Measurements from ENCODE around the gene HP.
"Not testable (repeated sequence)": the region's sequence is repeated elsewhere in the genome, so short reads cannot be mapped to it uniquely, and the experiment has no call there.

Gene HP, protein sequence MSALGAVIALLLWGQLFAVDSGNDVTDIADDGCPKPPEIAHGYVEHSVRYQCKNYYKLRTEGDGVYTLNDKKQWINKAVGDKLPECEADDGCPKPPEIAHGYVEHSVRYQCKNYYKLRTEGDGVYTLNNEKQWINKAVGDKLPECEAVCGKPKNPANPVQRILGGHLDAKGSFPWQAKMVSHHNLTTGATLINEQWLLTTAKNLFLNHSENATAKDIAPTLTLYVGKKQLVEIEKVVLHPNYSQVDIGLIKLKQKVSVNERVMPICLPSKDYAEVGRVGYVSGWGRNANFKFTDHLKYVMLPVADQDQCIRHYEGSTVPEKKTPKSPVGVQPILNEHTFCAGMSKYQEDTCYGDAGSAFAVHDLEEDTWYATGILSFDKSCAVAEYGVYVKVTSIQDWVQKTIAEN

DNA sequence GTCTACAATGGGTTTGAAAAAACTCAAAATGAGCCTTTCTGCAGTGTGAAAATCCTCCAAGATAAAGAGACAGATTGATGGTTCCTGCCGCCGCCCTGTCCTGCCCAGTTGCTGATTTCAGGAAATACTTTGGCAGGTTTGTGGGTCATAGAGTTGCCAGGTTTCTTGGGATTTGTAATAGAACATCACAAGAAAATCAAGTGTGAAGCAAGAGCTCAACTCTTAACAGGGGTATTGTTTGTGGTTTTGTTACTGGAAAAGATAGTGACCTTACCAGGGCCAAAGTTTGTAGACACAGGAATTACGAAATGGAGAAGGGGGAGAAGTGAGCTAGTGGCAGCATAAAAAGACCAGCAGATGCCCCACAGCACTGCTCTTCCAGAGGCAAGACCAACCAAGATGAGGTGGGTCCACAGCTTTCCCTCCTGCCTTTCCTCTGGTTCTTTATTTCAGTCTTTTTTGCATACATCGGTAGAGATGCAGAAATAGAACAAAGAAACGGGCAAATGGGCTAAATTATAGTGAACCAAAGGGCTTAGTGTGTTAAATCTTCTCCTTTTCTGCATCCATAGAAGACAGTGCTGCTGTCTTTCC lies at the start of gene HP:
TSS of gene HP (plus strand) at position 252 of the 594 bp plus-strand sequence. CDS start at position 400, 148 bp downstream.
- DNase-seq: not testable (repeated sequence)

DNA sequence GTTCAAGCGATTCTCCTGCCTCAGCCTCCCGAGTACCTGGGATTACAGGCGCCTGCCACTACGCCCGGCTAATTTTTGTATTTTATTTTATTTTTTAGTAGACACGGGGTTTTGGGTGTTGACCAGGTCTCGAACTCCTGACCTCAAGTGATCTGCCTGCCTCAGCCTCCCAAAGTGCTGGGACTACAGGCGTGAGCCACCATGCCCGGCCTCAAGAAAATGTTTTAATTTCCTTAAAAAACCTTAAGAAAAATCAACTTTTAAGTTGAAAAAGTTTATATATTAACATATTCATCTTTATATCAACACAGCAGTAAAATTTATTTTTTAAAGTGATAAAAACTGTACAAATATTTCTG lies 46.3 kb upstream of the HP start:
- DNase-seq: not testable (repeated sequence)

DNA sequence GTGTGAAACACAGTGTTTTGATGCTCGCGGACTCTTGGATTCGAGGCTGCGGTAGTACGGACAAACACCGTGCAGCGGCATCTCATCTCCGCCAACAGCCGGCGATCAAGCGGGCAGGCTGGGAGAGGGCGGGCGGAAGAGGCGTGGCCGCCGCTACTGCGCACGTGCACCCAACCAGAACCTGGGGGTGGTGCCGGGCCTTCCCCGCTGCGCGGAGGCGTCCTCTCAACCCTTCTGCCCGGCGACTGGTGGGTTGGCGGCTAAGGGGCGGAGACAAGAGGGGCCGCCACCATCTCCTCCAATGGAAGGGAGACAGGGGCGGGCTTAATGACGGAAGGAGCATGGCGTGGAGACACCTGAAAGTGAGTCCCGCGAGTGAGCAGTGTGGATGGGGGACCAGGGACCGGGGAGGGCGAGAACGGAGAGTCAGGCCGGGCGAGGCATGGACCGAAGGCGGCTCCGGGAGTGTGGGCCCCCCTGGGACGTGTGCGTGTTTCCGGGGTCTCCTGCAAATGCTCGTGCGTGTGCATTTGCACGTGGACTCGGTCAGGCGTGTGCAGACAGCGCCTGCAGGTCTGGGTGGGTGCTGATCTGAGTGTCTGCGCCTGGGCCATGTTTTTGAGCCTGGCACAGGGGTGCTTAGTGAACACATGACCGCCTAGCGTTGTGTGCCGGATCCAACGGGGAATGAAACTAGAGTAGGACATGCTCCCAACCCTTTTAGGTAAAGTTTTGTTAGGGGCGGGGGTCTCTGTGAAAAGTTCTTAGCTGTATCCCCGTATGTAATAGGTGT lies 45.7 kb upstream of the HP start, which contains the start of gene DHODH:
TSS of gene DHODH (plus strand) at position 321 of the 793 bp plus-strand sequence. CDS start at position 342, 21 bp downstream.
- peak; percentile 97 for DNase-seq

DNA sequence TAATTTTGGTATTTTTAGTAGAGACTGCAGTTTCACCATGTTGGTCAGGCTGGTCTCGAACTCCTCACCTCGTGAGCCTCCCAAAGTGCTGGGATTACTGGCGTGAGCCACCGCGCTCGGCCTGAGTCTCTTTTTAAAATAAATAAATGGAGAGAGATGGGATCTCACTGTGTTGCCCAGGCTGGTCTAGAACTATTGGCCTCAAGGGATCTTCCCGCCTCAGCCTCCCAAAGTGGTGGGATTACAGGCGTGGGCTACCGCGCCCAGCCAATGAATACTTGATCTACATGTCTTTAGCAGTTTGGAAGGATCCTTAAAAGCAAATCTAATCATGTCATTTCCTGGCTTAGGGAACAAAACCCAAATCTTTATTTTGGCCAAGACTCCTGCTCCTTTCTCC lies 44.5 kb upstream of the HP start:
- no peak for DNase-seq

DNA sequence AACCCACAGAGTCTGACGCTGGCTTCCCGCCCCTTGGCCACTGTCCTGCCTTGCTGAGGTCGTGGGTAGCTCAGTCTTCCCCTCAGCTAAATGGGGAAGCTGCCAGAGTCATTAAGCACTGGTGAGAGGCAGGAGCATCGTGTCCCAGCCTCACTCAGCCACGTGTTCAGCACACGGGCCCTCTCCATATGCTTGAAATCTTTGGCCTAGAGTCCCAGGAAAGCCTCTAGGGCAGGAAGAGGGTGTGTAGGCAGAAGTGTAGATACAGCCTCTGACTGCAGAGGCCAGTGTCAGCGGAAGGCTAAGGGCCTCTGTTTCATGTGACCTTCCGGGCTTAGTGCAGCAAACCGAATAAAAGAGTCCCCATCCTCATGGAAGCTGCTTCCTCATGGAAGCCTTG lies 41.7 kb upstream of the HP start:
- DNase-seq: no peak

DNA sequence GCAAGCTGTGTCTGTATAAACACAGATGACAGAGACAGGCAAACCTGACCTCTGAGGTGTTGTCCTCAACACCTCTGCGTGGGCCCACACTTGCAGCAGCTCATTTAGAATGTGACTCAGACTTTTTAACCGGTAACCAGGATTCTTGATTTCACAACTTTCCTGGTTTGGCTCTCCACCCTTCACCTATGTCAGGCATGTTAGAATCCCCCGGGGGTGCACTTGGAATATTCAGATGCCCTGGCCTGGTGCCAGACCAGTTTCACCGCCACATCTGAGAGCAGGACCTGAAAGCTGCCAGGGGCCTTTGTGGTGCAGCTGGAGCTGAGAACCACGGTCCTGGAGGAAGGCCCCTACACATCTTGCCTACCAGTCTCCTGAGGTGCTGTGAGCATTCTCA lies 40.9 kb upstream of the HP start:
- DNase-seq: no peak

DNA sequence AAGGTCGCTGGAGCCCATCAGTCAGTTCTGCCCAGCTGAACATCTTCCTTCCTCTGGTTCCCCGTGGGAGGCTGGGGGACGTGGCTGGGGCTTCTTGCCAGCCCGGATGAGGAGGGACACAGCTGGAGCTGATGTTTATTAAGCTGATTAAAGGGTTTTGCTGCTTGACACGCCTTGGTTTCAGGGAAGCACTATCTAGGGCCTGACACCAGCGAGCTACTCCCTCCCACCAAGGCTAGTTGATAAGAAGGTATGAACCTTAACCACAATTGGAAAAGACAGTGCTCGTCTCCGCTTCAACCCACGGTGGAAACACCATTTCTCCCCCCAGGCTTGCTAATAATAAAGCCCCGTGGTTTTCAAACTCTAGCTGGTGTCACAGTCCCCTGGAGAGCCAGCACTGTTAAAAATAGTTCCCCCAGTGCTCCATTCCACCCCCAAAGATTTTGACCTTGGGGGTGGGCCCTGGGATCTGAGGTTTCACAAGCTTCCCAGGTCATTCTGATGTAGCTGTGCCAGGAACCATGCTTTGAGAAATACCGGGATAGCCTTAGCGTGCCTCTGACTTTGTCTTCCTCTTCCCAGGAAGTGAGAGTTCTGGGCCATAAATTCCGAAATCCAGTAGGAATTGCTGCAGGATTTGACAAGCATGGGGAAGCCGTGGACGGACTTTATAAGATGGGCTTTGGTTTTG lies 40.3 kb upstream of the HP start:
- DNase-seq: no peak

DNA sequence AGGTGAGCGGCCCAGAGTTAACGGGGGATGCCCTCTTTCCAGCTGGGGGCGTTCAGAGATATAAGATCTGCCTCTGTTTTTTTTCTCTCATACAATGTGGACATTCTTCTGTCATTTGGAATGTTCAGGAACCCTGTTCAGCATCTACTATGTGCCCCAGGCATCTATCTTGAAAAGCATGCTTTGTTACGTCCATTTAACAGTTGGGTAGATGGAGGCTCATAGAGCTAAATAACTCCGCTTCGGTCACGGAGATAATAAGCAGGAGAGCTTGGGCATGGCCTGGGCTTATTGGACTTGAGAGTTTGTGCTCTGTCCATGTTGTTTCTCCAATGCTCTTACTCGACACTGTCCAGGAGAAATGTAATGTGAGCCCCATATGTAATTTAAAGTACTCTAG lies 39.6 kb upstream of the HP start:
- no peak for DNase-seq

DNA sequence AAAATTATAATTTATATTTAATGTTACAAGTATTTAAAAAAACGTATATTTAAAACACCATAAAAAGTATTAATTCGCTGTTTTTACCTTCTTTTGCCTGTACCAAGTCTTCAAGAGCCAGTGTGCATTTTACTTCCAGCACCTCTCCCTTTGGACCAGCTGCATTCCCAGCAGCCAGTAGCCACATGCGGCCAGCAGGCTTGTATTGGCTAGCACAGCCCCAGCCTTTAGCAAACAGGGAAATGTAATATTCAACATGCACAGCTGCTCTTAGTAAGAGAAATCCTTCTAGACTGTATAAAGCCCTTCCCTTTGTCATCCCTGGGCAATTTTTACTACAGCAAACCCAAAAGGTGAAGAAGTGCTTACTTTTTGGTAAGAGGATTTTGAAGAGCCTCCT lies 39.2 kb upstream of the HP start:
- no peak for DNase-seq

DNA sequence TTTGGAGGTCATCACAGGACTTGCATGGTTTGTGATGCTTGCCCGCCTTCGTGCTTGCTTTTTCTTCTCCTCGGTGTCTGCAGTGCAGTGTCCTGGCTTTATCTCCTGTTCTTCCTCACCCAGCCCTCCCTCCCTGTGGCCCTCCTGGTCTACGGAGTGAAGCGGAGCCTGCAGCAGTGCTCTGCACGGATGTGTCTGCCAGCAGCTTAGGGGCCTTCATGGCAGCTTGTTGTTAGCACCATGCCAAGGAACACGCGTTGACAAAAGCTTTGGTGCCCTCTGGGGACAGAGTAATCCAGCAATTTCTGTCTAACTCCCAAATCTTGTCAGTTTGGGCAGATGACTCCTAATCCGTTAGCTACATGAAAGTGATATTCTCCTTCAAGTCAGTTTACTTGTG lies 35.8 kb upstream of the HP start:
- no peak for DNase-seq

DNA sequence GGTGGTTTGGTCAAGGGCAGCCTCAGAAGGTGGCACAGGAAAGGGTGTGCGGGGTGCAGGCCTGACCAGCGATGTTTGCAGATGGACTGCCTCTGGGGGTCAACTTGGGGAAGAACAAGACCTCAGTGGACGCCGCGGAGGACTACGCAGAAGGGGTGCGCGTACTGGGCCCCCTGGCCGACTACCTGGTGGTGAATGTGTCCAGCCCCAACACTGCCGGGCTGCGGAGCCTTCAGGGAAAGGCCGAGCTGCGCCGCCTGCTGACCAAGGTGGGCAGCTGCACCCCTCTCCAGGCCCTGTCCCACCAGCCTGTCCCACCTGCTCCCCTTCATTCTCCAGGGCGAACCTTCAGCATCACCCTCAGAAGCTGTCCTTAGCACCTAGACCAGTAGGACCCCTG lies 33.3 kb upstream of the HP start:
- no peak for DNase-seq

DNA sequence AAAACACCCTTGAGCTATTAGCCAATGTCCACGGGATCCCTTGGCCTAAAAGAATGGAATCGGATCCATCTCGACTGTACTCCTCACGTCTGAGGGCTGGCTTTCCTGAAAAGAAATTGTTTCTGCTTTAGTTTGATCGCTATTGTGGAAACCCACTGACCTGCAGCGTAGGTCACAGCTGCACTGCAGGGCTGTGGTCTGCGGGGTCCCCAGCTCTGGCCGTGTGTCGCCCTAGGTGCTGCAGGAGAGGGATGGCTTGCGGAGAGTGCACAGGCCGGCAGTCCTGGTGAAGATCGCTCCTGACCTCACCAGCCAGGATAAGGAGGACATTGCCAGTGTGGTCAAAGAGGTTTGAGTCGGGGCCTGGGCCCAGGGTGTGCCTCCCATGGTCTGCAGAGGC lies 32.2 kb upstream of the HP start:
- no peak for DNase-seq

DNA sequence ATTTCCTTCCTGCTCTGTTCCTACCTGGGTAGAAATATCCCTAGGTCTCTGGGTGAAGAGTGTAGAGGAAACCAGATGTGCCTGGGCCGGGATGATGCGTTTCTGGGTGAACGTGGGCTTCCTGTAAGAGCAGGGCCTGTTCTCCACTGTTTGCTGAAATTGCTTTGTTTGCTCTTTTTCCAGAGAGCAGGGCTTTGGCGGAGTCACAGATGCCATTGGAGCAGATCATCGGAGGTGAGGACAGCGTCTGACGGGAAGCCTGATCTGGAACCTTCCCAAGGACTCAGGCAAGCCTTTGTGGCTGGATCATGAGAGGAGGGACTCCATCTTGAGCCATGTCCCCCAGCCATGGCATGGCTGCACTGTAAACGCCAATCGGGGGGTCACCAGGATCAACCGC lies 30.3 kb upstream of the HP start:
- no peak for DNase-seq

DNA sequence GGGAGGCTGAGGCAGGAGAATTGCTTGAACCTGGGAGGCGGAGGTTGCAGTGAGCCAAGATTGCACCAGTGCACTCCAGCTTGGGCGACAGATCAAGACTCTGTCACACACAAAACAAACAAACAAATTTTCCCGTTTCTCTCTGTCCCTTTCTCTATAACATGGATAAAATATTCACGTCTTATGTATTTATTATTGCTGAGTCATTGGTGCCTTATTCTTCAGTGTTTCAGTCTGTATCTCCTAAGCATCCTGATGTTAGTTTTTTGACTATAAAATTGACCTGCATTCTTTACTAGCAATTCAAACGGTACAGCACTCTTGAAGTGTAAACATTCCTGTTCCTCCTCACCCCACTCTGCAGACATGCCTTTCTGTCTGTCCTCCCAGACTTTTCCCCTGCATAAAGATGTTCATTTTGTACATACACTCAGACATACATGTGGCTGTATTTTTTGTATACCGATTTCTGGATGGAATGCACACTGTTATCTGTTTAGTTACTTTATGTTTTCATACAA lies 29.4 kb upstream of the HP start:
- DNase-seq: no peak

DNA sequence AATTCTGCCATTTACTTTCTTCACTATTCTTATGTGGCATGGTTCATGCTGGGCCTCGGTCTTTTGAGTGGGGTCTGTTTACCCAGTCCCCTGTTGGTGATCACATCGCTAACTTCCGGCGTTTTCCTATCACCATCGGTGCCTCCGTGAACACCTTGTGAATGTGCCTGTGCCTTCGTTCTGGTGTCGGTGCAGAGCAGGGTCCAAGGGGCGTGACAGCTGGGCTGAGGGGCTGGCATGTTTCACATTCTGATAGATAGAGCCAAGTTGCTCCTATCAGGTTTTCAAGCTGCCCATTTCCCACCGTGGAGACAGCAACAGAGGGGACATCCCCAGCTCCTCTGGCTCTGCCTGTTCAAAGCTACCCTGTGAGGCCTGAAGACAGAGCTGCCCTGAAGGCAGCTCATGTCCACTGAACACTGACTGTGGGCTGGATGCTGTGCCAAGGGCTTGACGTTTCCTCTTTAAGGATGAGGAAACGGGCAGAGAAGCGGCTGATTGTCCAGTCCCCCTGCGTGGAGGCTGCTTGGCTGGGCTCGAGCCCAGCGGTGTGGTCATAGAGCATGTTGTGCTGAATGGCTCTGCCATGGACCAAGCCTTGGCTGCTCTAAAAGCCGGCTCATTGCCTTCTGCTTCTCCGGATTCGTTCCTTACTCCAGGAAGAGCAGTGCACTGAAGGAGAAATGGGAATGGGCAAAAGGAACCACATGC lies 28.7 kb upstream of the HP start:
- no peak for DNase-seq

DNA sequence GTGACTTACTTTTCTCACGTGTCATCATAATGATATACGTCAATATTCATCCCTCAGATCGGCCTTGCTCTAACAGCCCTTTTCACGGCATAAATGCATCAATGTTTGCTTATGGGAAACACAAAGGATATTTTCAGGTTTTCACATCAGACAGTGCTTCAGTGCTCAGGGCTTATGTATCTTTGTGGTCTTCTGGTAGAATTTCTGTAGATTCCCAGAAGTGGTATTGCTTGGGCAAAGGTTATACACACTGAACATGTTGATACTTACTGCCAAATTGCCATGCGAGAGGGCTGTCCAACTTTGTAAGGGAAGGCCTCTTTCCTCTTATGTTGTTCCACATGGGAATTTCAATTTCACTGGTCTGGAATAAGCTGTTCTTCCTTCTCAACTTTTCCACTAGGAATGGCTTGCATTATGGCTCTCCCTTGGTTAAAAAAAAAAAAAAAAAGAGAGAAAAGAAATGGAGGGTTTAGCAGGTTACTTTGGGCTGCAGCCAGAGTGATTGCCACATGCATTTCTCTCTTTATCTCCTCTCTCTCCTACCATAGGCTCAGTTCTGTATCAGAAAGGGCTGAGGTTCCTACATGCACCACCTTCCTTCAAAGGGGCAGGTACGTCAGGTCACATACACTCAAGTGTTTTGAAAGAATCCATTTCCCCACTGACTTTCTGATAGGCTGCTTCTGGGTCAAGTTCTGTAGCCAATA lies 26.5 kb upstream of the HP start:
- DNase-seq: no peak

DNA sequence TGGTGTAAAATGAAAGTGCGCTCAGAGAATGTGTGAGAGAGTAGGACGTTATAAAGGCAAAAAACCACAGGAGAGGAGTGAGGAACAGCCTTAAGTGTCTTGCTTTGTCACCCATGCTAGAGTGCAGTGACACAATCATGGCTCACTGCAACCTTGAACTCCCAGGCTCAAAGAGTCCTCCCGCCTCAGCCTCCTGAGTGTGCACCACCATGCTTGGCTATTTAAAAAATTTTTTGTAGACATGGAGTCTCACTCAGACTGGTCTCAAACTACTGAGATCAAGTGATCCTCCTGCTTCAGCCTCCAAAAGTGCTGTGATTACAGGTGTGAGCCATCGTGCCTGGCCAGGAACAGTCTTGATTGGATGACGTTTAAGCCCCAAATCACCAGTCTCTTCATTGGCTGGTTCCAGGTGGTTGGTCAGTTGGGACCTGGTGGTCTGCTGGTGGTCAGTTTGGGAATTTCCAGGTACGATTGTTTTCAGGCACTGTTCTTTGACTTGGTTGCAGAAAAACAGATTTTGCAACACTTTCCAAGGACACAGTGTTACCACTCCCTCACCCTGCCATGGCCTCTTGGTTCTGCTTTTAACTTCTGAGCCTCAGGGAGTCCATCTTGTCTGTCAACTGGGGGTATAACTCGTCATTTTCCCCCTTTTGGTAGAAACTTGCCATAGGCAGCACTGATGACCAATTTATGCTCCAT lies 24.6 kb upstream of the HP start:
- no peak for DNase-seq

DNA sequence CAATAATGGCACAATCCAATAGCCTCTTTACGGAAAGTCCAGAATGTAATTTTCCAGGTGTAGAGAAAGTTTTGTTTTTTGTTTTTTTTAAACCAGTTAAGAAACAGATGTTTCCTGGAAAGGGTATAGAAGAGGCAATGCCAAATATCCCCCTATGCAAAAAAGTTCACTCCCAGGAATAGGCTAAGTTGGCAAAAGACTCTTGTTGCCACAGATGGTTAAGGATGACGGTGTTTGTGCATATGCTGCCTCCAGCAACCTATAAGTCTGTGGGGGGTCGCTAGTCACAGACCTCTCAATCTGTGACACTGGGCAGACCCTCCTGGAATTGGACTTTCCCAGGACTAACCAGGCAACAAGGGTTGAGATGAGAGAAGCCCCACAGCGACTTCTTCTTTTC lies 20.9 kb upstream of the HP start:
- no peak for DNase-seq

DNA sequence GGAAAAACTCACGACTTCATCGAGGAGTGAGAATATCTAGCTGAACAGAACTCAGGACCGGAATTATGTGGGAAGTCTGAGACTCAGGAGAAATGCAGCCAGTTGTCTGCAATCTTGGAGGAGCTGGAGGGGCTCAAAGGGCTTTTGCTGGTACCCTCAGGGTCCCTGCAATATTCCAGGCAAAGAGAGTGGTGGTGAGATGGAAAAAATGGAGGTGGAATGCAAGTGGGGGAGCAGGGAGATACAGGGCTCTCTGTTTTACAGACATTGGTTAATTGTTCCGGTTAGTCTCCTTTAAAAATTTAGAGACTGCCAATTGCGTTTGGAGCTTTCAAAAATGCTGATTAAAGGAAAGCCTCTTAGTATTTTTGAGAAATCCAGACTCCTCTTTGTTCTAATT lies 18.2 kb upstream of the HP start:
- no peak for DNase-seq

DNA sequence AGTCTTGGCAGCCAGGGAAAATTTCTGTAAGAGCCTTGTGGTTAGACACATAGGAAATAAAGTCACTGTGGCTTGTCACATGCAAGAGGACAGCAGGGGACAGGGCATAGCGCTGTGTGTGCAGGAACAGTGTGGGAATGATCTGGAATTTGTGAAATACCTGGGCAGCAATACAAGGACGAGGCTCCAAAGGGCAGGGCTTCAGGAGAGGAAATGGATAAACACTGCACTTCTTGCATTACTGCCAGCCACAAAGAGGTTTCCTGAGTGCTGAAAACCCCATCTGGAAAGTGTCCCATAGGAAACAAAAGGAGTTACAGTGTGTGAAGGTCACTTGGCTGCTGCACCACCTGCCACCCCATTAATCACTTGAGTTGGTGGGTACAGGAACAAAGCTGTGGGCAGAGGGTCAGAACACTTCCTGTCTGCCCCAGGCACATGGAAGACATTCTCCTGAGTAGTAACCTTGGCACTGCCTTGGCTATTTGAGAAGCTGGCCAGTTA lies 12.1 kb upstream of the HP start:
- DNase-seq: no peak

DNA sequence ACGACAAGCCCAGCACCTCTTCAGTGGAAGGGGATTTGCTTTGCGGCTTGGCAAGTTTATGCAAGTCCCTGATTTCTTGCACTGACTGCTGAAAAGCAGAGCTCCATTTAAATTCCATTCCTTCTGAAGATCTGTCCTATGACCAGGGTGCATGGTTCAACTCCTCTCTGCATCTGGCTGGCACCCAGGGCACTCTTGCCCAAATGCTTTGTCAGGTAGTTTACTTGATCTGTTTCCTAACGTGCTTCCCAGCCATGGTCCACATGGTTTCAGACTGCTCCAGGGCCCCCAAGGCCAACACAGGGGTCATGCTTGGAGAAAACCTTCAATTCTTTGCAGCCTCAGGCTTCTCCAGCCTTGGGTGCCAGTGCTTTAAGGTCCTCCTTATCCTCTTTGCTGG lies 11.2 kb upstream of the HP start:
- DNase-seq: no peak
